Muscle layer of colon (tissue), 2 donors: Measurements from ENCODE around the gene LYSMD3.

ENCODE experiments used
- H3K27ac ChIP-seq: one replicate; pipeline ENCODE4 v1.7.0; 2013; ENCODE audit warnings: low read depth, mild to moderate bottlenecking, low read length, moderate library complexity
- H3K27me3 ChIP-seq, 2 donors: one replicate each; pipeline ENCODE4 v1.7.0; 2013; ENCODE audit warnings: low read length in 2 of 2, mild to moderate bottlenecking in 2 of 2; ENCODE audit not compliant: insufficient read depth in 2 of 2, control insufficient read depth in 1 of 2
- H3K36me3 ChIP-seq: one replicate; pipeline ENCODE4 v1.7.0; 2013; ENCODE audit warnings: mild to moderate bottlenecking, low read length; ENCODE audit not compliant: insufficient read depth
- H3K4me1 ChIP-seq: one replicate; pipeline ENCODE4 v1.7.0; 2013; ENCODE audit warnings: mild to moderate bottlenecking, low read length; ENCODE audit not compliant: insufficient read depth
- H3K4me3 ChIP-seq, 2 donors: one replicate each; pipeline ENCODE4 v1.7.0; 2013; ENCODE audit warnings: low read length in 2 of 2, low read depth in 1 of 2, mild to moderate bottlenecking in 1 of 2, moderate library complexity in 1 of 2
- H3K9ac ChIP-seq: one replicate; pipeline ENCODE4 v1.7.0; 2013; ENCODE audit warnings: low read length
- H3K9me3 ChIP-seq: one replicate; pipeline ENCODE4 v1.7.0; 2013; ENCODE audit warnings: mild to moderate bottlenecking, low read length
- donor health status: abdominal sarcoma.
- donor health status: Adenocarcinoma of cecum.

LYSMD3 gene

DNA sequence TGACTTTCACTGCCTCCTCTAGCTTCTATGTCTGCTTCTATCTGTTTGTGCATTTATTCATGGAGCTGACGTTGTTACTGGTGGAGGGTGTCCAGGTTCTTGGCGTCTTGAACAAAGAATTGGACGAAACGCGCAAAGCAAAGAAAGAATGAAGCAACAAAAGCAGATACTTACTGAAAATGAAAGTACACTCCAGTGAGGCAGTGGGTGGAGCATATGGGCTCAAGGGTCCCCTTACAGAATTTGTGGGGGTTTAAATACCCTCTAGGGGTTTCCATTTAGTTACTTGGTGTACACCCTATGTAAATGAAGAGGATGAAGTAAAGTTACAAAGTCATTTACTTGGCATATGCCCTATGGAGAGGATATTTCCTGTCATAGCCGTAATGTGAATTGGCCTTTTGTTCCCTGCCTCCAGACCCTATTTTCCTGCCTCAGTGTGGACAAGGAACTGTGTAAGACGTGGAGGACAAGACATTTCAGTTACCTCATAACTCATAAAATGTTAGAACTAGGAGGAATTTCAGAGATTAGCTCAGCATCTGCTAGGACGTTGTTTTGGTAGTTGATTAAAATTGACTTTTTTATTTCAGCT is 51.7 kb downstream of the LYSMD3 start:
- peaks cover 6% of the 10 kb centered on the region for H3K4me1 ChIP-seq
- no peak overlapping the region for H3K27ac ChIP-seq
- H3K4me3 ChIP-seq = no peak overlapping the region
- H3K27me3 ChIP-seq = no peaks in the 10 kb centered on the region
- H3K36me3 ChIP-seq = no peaks in the 10 kb centered on the region
- H3K9me3 ChIP-seq = no peaks in the 10 kb centered on the region
- no peak overlapping the region for H3K9ac ChIP-seq

DNA sequence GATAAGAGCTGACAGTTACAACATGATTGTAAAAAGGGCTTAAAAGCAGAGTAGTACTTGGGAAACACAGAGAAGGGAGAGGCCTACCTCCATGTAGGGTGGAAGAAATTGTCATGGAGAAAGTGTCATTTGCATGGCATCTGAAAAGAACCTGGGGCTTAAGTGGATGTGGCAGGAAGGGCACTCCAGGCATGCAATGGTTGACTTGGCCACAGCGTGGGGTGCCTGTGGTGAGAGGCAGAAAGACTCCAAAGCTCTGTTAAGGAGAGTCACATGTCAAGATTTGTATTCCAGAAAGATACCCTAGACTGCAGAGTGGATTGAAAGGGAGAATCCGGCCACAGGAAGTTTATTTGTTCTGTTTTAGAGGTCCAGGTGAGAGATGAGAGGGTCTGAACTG is 52.3 kb downstream of the LYSMD3 start:
- H3K4me1 ChIP-seq = peaks cover 6% of the 10 kb centered on the region
- no peaks in the 10 kb centered on the region for H3K9me3 ChIP-seq
- H3K4me3 ChIP-seq = no peak overlapping the region
- H3K36me3 ChIP-seq = no peaks in the 10 kb centered on the region
- H3K27me3 ChIP-seq = no peaks in the 10 kb centered on the region
- no peak overlapping the region for H3K9ac ChIP-seq
- H3K27ac ChIP-seq = no peak overlapping the region

DNA sequence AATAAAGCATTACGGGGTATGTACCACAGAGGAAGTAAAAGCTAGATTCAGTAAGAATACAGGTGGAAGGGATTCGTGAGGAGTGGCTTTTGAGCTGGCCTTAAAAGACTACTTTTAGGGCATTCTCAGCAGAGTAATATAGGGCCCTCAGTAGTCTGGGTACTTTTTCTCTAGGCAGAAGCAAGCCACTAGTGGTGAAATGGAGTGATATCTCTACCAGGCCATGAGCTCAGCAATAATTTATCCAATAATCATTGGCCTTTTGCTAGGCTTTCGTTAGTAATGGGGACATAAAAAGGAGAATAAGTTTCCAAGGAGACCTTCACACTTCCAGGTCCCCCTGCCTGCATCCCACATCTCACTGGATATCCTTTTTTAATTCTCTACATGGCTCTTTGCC is 53.0 kb downstream of the LYSMD3 start:
- no peak overlapping the region for H3K27ac ChIP-seq
- H3K4me1 ChIP-seq = peaks cover 6% of the 10 kb centered on the region
- H3K9ac ChIP-seq = no peak overlapping the region
- H3K9me3 ChIP-seq = no peaks in the 10 kb centered on the region
- no peaks in the 10 kb centered on the region for H3K36me3 ChIP-seq
- H3K4me3 ChIP-seq = no peak overlapping the region
- no peaks in the 10 kb centered on the region for H3K27me3 ChIP-seq

DNA sequence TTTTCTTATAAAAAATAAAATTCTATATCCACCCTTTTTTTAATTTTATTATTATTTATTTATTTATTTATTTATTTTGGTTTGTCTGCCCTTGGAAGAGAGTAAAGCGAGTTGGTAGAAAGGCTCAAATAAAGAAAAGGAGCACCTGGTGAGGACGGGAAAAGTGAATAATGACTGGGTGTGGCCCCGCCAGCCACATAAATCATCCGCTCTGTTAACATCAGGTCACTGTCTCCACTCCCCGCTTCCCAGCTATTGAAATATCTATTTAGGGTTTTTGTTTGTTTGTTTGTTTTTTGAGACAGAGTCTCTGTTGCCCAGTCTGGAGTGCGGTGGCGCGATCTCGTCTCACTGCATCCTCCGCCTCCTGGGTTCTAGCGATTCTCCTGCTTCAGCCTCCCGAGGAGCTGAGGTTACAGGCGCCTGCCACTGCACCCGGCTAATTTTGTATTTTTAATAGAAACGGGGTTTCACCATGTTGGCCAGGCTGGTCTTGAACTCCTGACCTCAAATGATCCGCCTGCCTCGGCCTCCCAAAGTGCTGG is 53.9 kb downstream of the LYSMD3 start:
- Histone ChIP-seq H3K27me3 (no peaks in the 10 kb centered on the region), H3K27ac (no peak overlapping the region), H3K9me3 (no peaks in the 10 kb centered on the region), H3K4me3 (peak overlapping the region in 1 of 2 donors; percentile 86), H3K9ac (no peak overlapping the region), H3K4me1 (peaks cover 6% of the 10 kb centered on the region), H3K36me3 (no peaks in the 10 kb centered on the region)

DNA sequence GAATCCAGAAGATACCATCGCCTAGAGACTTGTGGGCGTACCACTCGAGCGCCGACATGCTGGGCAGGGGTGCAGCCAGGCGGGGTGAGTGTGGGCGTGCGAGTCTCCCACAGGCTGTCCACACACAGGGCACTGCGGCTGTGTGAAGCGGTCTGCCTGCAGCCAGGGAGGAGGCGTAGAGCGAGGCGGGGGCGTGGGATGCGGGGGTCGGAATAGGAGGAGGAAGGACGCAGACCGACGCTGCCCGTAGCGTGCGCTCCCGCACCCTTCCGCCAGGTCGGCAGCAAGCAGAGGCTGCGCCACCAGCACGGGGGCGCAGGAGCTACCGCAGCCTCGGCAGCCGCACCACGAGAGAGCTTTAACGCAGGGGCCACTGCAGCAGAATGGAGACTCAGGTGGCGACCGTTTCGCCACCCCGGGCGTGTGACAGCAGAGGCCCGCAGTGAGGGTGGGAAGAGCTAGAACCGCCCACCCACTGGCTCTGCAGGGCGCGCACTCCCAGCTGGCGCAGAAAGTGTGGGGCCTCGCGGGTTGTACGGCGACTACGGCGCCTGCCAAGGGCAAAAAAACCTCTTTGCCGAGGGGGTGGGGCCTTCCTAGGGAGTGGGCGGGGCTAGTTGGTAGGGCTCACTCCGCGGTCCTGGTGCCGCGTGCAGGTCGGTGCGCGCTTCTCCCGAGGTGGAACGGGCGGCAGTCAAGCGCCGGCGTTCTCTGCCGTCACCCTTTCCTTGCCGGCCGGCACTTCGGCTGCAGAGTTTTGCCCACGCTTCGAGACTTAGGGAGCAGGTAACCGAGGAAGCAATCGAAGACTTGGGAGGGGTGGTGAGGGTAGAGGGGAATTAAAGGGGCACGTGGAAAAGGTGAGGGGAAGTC is 54.9 kb downstream of the LYSMD3 start, which contains the start of the genes MBLAC2 and POLR3G:
Gene MBLAC2 (minus strand): TSS at position 537 of the 873 bp plus-strand sequence. CDS start 479 bp downstream, at position 58.
Gene POLR3G (plus strand): TSS at position 630 of the 873 bp plus-strand sequence. CDS start 10,704 bp downstream, outside the sequence.
- Histone ChIP-seq H3K9me3 (no peaks in the 10 kb centered on the region), H3K36me3 (no peaks in the 10 kb centered on the region), H3K4me1 (peaks cover 6% of the 10 kb centered on the region), H3K9ac (peak within 1 kb of the TSS; percentile 40), H3K27ac (peak within 1 kb of the TSS; percentile 53), H3K27me3 (no peaks in the 10 kb centered on the region), H3K4me3 (peak within 1 kb of the TSS; percentile 86 to 98)

DNA sequence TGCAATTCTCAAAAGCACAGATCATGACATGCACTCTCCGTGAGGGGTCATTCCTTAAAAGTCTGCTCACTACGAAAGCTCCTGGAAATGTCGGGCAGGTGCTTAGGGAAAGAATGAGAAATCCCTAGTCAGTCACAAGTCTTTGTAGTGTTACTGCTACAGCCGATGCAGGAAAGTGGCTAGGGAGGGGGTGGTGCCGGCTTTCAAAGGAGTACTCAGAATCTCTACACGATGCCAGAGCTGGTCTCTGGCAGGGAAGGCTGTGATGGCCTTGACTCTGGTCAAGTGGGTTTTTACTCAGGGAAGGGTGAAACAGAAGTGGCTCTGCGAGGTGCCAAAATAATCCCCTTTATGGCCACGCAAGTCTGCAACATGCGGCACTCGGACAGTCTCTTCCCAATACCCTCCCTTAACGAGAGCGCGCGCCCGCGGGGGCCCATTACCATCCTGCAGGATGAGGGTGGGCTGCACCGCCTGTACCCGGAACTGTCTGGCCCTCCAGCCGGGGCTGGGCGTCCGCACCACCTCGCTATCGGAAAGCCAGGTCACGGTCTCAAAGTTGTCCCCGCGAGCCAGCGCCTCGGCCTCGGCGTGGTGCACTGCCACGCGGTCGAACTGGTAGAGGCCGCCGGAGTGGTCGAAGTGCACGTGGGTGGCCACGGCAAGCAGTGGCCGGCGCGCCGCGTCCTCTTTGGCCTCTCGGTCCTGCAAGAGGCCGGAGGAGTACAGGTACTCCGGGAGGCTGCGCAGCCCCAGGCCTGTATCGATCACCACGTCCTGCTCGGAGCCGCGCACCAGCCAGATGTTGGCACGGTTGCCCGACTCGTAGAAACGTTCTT is 55.8 kb downstream of the LYSMD3 start:
- Histone ChIP-seq H3K4me1 (peaks cover 6% of the 10 kb centered on the region), H3K4me3 (peak overlapping the region; percentile 86 to 98), H3K27ac (peak overlapping the region; percentile 53), H3K27me3 (no peaks in the 10 kb centered on the region), H3K36me3 (no peaks in the 10 kb centered on the region), H3K9ac (peak overlapping the region; percentile 40), H3K9me3 (no peaks in the 10 kb centered on the region)

DNA sequence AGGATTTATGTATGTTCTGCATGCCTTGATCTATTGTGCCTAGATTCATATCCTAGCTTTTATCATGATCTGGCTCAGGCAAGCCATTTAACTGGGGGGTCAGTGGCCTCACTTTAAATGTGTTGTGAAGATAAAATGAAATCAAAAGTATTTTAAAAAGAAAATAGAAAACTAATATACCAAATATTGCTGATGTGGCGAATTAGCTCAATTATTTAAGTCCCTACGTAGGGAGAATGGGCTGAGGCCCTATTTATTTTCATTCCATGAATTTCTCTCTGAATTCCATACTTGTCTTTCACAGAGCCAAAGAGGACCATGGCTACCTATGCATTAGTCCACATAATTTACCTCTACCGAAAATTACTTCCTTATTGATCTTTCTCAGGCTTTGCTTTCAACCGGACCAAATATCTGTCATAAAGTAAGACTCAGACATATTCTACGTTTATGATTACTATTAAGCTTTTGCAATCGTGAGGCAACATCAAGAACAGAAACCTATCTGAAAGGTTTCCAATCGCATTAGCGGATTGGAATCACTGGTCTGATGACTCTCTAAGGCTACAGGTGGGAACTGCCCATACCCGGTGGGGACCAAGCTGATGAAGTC is 56.5 kb downstream of the LYSMD3 start:
- Histone ChIP-seq H3K9ac (peak overlapping the region; percentile 40), H3K9me3 (no peaks in the 10 kb centered on the region), H3K4me3 (peak overlapping the region; percentile 86 to 98), H3K36me3 (no peaks in the 10 kb centered on the region), H3K27me3 (no peaks in the 10 kb centered on the region), H3K27ac (no peak overlapping the region), H3K4me1 (peaks cover 6% of the 10 kb centered on the region)
